ENCODE data around the gene ZC3H14. TPM values are rescaled to one million over a fixed set of nuclear protein-coding genes. Genes with fewer than 3 reads are reported as not detected.

Gene ZC3H14
- polyA plus RNA-seq, 3 donors, result 18.9 to 30.2 (median 27.1) TPM

DNA sequence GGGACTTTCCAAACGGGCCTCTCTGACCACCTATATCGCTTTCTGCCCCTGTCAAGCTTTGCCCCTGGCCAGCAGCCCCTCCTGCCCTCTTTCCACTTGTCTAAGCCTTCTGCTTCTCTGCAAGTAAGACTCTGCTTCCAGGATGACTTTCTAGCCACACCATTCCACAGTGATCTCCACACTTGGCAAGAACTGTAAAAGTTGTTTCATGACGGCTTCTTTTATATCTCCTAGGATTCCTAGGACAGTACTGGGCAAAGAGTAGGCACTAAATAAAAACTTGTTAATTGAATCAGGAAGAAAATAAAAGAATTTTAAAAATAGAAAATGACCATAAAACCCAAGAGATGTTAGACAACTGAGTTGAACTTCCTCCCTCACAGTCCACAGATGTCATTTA is 6.3 kb upstream of the ZC3H14 start:
- H3K27ac ChIP-seq (ENCODE audit: low read depth in 1 of 2, low read length in 2 of 2), result no peak overlapping the region
- Mint-ChIP-seq H3K27me3 (ENCODE audit: low read depth in 3 of 3) (peaks cover 67 to 82% (median 74%) of the 10 kb centered on the region in 3 donors), H3K4me3 (peak overlapping the region in 1 of 2 donors; percentile 51), H3K9me3 (peaks cover 0 to 8% (median 2%) of the 10 kb centered on the region in 7 donors), H3K4me1 (peaks cover 19% of the 10 kb centered on the region), H3K27ac (no peak overlapping the region), H3K36me3 (peaks cover 0 to 2% of the 10 kb centered on the region in 2 donors)
- peaks cover 15 to 21% of the 10 kb centered on the region in 2 donors for H3K4me1 ChIP-seq (ENCODE audit: control insufficient read depth in 1 of 2, insufficient read depth in 2 of 2, low read length in 2 of 2)
- H3K36me3 ChIP-seq (replicated peaks in 1 of 2; ENCODE audit: control insufficient read depth in 1 of 2, insufficient read depth in 2 of 2, low read length in 2 of 2), result no peaks in the 10 kb centered on the region
- WGBS (ENCODE audit: insufficient coverage), result 60% methylated on average over 2 of the region's 3 CpGs
- no peak overlapping the region for H3K9ac ChIP-seq (ENCODE audit: insufficient read depth, low read length, poor library complexity, severe bottlenecking)
- H3K79me2 ChIP-seq (ENCODE audit: insufficient read depth, low read length), result no peaks in the 10 kb centered on the region
- H3K27me3 ChIP-seq (ENCODE audit: control insufficient read depth in 2 of 2, insufficient read depth in 2 of 2, low read length in 2 of 2), result peaks cover 62 to 66% of the 10 kb centered on the region in 2 donors
- TF ChIP-seq, protein P1, sequence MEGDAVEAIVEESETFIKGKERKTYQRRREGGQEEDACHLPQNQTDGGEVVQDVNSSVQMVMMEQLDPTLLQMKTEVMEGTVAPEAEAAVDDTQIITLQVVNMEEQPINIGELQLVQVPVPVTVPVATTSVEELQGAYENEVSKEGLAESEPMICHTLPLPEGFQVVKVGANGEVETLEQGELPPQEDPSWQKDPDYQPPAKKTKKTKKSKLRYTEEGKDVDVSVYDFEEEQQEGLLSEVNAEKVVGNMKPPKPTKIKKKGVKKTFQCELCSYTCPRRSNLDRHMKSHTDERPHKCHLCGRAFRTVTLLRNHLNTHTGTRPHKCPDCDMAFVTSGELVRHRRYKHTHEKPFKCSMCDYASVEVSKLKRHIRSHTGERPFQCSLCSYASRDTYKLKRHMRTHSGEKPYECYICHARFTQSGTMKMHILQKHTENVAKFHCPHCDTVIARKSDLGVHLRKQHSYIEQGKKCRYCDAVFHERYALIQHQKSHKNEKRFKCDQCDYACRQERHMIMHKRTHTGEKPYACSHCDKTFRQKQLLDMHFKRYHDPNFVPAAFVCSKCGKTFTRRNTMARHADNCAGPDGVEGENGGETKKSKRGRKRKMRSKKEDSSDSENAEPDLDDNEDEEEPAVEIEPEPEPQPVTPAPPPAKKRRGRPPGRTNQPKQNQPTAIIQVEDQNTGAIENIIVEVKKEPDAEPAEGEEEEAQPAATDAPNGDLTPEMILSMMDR (IDR thresholded peaks at IDR 0.05), result no peak
- no peak overlapping the region for H3K4me3 ChIP-seq (replicated peaks in 1 of 3; ENCODE audit: low read depth in 2 of 3, low read length in 3 of 3)
- H3K9me3 ChIP-seq (replicated peaks in 1 of 2; ENCODE audit: control insufficient read depth in 1 of 2, insufficient read depth in 1 of 2, low read length in 2 of 2), result peaks cover 0 to 23% of the 10 kb centered on the region in 2 donors
- DNase-seq, result no peak
- intact Hi-C loops (cut with micrococcal nuclease), result no loop called here
- H2AFZ ChIP-seq (ENCODE audit: insufficient read depth, low read depth, low read length, poor library complexity, severe bottlenecking), result no peak overlapping the region
- H4K20me1 ChIP-seq (ENCODE audit: insufficient read depth, low read length), result no peaks in the 10 kb centered on the region
- H3K4me2 ChIP-seq (replicated peaks; ENCODE audit: extremely low read depth, low read length, poor library complexity, severe bottlenecking), result no peak overlapping the region

DNA sequence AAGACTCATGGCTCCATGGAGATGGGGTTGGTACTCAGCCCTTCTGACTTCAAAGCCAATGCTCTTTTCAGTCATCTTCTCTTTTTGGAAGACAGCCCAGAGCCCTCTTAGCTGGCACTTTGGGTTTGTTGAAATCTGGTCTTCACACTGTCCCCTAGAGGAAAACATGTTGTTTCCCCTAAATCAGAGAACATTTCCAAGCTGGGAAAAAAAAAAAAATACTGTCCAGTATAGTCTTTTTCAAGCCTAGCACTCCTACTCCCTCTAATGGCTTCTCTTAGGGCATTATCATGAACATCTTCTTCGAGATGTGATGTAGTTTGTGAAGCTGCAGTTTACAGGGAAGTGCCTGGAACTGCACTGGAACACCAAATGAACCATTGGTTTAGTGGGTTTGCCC is 3.0 kb upstream of the ZC3H14 start:
- H3K79me2 ChIP-seq (ENCODE audit: insufficient read depth, low read length), result peaks cover 13% of the 10 kb centered on the region
- H4K20me1 ChIP-seq (ENCODE audit: insufficient read depth, low read length), result peaks cover 4% of the 10 kb centered on the region
- DNase-seq, result no peak
- peaks cover 0 to 13% of the 10 kb centered on the region in 2 donors for H3K9me3 ChIP-seq (replicated peaks in 1 of 2; ENCODE audit: control insufficient read depth in 1 of 2, insufficient read depth in 1 of 2, low read length in 2 of 2)
- no peak overlapping the region for H2AFZ ChIP-seq (ENCODE audit: insufficient read depth, low read depth, low read length, poor library complexity, severe bottlenecking)
- peaks cover 14 to 24% of the 10 kb centered on the region in 2 donors for H3K4me1 ChIP-seq (ENCODE audit: control insufficient read depth in 1 of 2, insufficient read depth in 2 of 2, low read length in 2 of 2)
- Mint-ChIP-seq H3K4me1 (peaks cover 24% of the 10 kb centered on the region), H3K27me3 (ENCODE audit: low read depth in 3 of 3) (peaks cover 48 to 63% (median 56%) of the 10 kb centered on the region in 3 donors), H3K4me3 (no peak overlapping the region), H3K9me3 (peaks cover 0 to 3% (median 2%) of the 10 kb centered on the region in 7 donors), H3K36me3 (peaks cover 0 to 2% of the 10 kb centered on the region in 2 donors), H3K27ac (no peak overlapping the region)
- TF ChIP-seq, protein P1 (IDR thresholded peaks at IDR 0.05), result no peak
- H3K4me2 ChIP-seq (replicated peaks; ENCODE audit: extremely low read depth, low read length, poor library complexity, severe bottlenecking), result no peak overlapping the region
- H3K27me3 ChIP-seq (ENCODE audit: control insufficient read depth in 2 of 2, insufficient read depth in 2 of 2, low read length in 2 of 2), result peaks cover 38 to 45% of the 10 kb centered on the region in 2 donors
- H3K36me3 ChIP-seq (replicated peaks in 1 of 2; ENCODE audit: control insufficient read depth in 1 of 2, insufficient read depth in 2 of 2, low read length in 2 of 2), result no peaks in the 10 kb centered on the region
- H3K27ac ChIP-seq (ENCODE audit: low read depth in 1 of 2, low read length in 2 of 2), result no peak overlapping the region
- no peak overlapping the region for H3K4me3 ChIP-seq (replicated peaks in 1 of 3; ENCODE audit: low read depth in 2 of 3, low read length in 3 of 3)
- no peak overlapping the region for H3K9ac ChIP-seq (ENCODE audit: insufficient read depth, low read length, poor library complexity, severe bottlenecking)
- WGBS (ENCODE audit: insufficient coverage), result no CpG with 5 or more reads among the region's 1 CpG
- intact Hi-C loops (cut with micrococcal nuclease), result no loop called here
